GM12874 (cell line): ENCODE data around the gene RPRD2.

ENCODE experiments used
- TF ChIP-seq, protein P1 (sequence below): IDR thresholded peaks from 2 replicates; pipeline ENCODE4 v1.5.1; 2011; ENCODE audit warnings: low read depth, mild to moderate bottlenecking, control low read depth, low read length, moderate library complexity; ENCODE audit not compliant: insufficient read depth

Gene RPRD2

DNA sequence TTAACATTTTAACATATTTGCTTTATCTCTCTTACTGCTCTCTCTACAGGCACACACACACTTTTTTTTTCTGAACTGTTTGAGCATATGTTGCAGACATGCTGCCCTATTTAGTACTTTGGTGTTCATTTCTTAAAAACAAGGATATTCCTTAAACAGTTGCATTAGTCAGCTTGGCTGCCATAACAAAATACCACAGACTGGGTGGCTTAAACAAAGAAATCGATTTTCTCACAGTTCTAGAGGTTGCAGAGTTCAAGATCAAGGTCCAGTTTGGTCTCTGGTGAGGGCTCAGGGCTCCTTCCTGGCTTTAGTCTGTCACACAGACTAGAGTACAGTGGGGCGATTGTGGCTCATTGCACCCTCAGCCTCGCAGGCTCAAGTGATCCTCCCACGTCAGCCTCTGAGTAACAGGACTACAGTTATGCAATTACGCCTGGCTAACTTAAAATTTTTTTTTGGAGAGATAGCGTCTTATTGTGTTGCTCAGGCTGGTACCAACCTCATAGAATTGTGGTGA, 46.7 kb downstream of the RPRD2 start:
- TF ChIP-seq, protein P1, sequence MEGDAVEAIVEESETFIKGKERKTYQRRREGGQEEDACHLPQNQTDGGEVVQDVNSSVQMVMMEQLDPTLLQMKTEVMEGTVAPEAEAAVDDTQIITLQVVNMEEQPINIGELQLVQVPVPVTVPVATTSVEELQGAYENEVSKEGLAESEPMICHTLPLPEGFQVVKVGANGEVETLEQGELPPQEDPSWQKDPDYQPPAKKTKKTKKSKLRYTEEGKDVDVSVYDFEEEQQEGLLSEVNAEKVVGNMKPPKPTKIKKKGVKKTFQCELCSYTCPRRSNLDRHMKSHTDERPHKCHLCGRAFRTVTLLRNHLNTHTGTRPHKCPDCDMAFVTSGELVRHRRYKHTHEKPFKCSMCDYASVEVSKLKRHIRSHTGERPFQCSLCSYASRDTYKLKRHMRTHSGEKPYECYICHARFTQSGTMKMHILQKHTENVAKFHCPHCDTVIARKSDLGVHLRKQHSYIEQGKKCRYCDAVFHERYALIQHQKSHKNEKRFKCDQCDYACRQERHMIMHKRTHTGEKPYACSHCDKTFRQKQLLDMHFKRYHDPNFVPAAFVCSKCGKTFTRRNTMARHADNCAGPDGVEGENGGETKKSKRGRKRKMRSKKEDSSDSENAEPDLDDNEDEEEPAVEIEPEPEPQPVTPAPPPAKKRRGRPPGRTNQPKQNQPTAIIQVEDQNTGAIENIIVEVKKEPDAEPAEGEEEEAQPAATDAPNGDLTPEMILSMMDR, result no peak

DNA sequence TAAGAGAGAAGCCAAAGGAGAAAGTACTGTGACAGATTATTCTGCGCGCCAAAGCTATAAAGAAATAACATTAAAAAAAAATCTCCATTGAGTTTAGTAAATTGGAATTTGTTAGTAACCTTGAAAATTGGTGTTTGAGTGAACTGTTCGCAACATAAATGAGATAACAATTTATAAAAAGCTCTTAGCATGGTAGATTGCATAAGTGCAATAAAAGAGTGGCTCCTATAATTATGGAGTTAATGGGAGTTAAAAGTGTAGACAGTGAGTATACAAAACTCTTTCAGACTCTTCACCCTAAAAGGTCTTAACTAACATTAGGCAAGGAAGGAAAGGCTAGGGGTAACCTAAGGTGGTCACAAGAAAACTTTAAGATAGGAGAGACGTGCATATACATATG, 50.6 kb downstream of the RPRD2 start:
- TF ChIP-seq, protein P1, result no peak

DNA sequence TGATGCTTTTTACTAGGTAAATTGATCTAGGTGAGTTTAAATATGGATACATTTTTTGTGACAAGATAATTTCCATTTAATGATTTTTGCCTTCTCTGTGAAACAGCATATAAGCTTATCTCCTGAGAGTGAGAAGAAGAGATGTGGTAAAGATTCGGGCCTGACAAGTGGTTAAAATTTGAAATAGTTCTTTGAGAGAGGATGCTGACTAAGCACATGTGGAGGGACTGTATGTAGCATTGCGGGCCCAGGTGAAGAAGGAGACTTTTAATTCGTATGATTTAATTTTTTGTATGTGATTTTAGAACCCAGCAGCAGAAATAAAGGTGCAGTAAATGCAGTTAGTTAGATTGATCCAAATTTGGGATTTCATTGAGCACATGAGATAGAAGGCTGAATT, 51.9 kb downstream of the RPRD2 start:
- TF ChIP-seq, protein P1, result no peak

DNA sequence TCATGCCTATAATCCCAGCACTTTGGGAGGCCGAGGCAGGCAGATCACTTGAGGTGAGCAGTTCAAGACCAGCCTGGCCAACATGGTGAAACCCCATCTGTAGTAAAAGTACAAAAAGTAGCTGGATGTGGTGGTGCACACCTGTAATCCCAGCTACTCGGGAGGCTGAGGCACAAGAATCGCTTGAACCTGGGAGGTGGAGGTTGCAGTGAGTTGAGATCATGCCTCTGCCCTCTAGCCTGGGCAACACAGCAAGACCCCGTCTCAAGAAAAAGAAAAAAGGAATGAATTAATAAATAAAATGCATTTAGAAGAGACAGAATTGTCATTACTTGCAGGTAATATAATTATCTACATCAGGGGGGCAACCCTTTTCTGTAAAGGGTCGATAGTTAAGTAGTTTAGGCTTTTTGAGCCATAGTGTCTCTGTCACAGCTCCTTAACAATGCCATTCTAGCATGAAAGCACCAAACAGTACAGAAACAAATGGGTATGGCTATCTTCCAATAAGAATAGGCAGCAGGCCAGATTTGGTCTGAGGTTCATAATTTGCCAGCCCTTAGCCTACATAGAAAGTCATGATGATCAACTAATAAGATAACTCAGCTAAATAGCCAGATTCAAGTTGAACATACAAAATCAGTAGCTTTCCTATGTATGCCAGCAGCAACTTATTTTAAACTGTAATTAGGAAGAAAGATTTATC, 56.8 kb downstream of the RPRD2 start:
- TF ChIP-seq, protein P1, result no peak

DNA sequence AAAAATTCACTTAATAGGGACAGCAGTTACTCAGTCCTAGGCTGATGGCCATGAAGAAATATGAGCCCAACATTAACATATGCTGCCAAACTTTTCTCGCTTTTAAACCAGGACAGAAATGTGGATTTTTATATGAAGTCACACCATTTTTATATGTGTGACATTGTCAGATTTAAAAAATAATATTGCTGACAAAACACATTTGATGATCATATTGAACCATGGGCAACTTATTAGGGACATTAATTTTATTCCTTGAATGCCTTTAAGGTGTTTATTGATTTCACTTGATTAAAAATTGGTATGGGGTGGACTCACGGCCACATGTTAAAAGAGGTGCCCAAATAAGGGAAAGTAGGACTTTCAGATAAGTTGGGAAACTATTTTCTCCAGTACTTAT, 58.6 kb downstream of the RPRD2 start:
- TF ChIP-seq, protein P1, result no peak

DNA sequence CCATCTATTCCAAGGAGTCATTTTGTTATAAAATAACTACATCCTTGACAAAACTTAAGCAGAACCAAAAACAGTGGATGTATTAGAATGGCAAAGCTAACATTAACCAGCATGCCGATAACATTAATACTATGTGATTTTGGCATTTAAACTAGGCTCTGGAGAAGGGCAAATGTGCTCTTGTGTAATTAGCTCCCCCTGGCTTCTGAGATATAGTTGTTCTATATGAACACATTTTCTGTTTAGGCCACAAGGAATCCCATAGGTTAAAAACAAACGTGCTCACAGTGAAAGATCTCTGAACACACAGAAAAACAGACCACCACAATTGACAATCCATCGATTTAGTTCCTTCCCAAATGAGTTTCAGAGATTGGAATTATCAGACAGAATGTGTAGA, 65.9 kb downstream of the RPRD2 start:
- TF ChIP-seq, protein P1, result 0 out of 2 replicates have a peak, but pooled peaks have one; percentile 11

DNA sequence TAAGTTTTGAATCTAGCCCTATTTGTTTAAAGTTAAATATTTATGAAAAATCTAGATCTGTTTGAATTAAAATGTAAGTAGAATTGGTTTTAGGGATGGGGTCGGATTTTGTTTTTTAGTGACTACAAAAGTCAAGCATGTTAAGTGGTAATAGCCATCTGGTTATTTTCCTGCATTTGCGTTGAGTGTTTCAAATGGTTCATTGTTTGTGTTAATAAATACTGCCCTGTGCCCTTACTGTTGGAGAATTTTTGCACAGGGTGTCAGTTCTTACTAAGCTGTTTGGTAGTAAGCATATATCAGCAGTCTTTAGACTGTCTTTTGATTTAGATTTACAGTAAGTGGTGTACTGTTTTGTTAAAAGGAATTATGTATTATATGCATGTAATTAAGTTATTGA, 77.2 kb downstream of the RPRD2 start:
- TF ChIP-seq, protein P1, result no peak
